Gastrocnemius medialis (tissue), 4 donors: ENCODE results near the gene LDLRAD3. TPM values are rescaled to one million over a fixed set of nuclear protein-coding genes. Genes with fewer than 3 reads are reported as not detected.

Source experiments
- ATAC-seq, 2 donors: fragments of 150-250 bp; one replicate each; pipeline ENCODE4 v1.9.1; 2016
- DNase-seq, 2 donors: peaks; one replicate each; pipeline ENCODE4 v3.0.0-alpha.2; 2019
- H3K27ac ChIP-seq, 4 donors: fragments of 200-600 bp; sonication (generic); 1 replicate in 1 of 4; 2 replicates in 3 of 4; pipeline ENCODE4 v1.5.1; 2016 to 2018; ENCODE audit warnings: mild to moderate bottlenecking in 2 of 4, moderate library complexity in 1 of 4
- H3K27me3 ChIP-seq, 3 donors: fragments of 200-600 bp; sonication (generic) in 2 of 3; 1 replicate in 1 of 3; 2 replicates in 2 of 3; pipeline versions ENCODE4 v1.5.1 to v1.6.0; 2016 to 2019; ENCODE audit warnings: mild to moderate bottlenecking in 1 of 3, moderate library complexity in 1 of 3
- H3K36me3 ChIP-seq, 2 donors: fragments of 200-600 bp; sonication (generic) in 1 of 2; one replicate each; pipeline ENCODE4 v1.5.1; 2017 to 2018
- H3K4me1 ChIP-seq, 2 donors: fragments of 200-600 bp; sonication (generic) in 1 of 2; one replicate each; pipeline ENCODE4 v1.5.1; 2016 to 2017; ENCODE audit warnings: mild to moderate bottlenecking in 2 of 2
- H3K4me3 ChIP-seq, 4 donors: fragments of 200-600 bp; sonication (generic) in 3 of 4; 1 replicate in 1 of 4; 2 replicates in 3 of 4; pipeline ENCODE4 v1.5.1; 2016 to 2019; ENCODE audit warnings: mild to moderate bottlenecking in 2 of 4
- H3K9me3 ChIP-seq, 3 donors: fragments of 200-600 bp; sonication (generic) in 2 of 3; 1 replicate in 1 of 3; 2 replicates in 2 of 3; pipeline ENCODE4 v1.5.1; 2016 to 2019
- CTCF ChIP-seq, 5 experiments: fragments of 450-650 bp in 3 of 5; fragments of 200-600 bp in 2 of 5; sonication (generic) in 2 of 5; IDR thresholded peaks in 4 of 5; conservative IDR thresholded peaks in 1 of 5; 1 replicate in 4 of 5; 2 replicates in 1 of 5; pipeline ENCODE4 v1.5.1; 2016 to 2019; ENCODE audit warnings: antibody characterized with exemption in 5 of 5, mild to moderate bottlenecking in 3 of 5, moderate library complexity in 3 of 5
- POLR2A ChIP-seq, 2 donors: fragments of 450-650 bp; IDR thresholded peaks; one replicate each; pipeline ENCODE4 v1.6.1; 2017; ENCODE audit warnings: antibody characterized with exemption in 2 of 2, mild to moderate bottlenecking in 2 of 2, moderate library complexity in 2 of 2
- in situ Hi-C, 4 donors: fragments of 200-750 bp; cut with MboI; loops; one replicate each; pipeline versions ENCODE4 v1.15.0 to v1.8.0; 2017; ENCODE audit warnings: low sequenced_read_pairs in 4 of 4
- intact Hi-C: fragments of 100-400 bp; cut with DNase I; formaldehyde crosslinking; loops from one replicate; pipeline ENCODE4 v1.15.1; 2023; ENCODE audit warnings: low total_unique reads
- total RNA-seq, 4 donors: library from RNA; depleted of rRNA; stranded (reverse); fragments of >200 nt; gene quantifications; one replicate each; pipeline versions ENCODE4 v1.1.0 to v1.2.3, GENCODE V29; 2016

LDLRAD3 gene
- total RNA-seq, 4 donors from 2014 or later = 6.1 to 12.8 (median 11.8) TPM

GRCh38 chr11:36057379-36058042, 113.6 kb downstream of the LDLRAD3 start:
- Histone ChIP-seq H3K27me3 (no peaks in the 10 kb centered on the region), H3K4me1 (peaks cover 0 to 4% of the 10 kb centered on the region in 2 donors), H3K4me3 (no peak overlapping the region), H3K36me3 (no peaks in the 10 kb centered on the region), H3K27ac (peak overlapping the region; percentile 30 to 49 (median 36)), H3K9me3 (no peaks in the 10 kb centered on the region)
- TF ChIP-seq CTCF (IDR thresholded peaks at IDR 0.05 in 4 of 5, conservative IDR thresholded peaks at IDR 0.05 in 1 of 5) (no peak), POLR2A (IDR thresholded peaks at IDR 0.05) (no peak)
- ATAC-seq = peak; percentile 72 to 82
- intact Hi-C loops (no loop called here), in situ Hi-C loops (no loop called here)
- DNase-seq = peak; percentile 28 to 59

GRCh38 chr11:36059660-36060059, 115.8 kb downstream of the LDLRAD3 start:
- DNase-seq (no peak), ATAC-seq (no peak)
- Histone ChIP-seq H3K4me3 (no peak overlapping the region), H3K4me1 (peaks cover 0 to 4% of the 10 kb centered on the region in 2 donors), H3K36me3 (no peaks in the 10 kb centered on the region), H3K9me3 (no peaks in the 10 kb centered on the region), H3K27me3 (no peaks in the 10 kb centered on the region), H3K27ac (no peak overlapping the region)
- no peak for TF ChIP-seq POLR2A (IDR thresholded peaks at IDR 0.05)
- no peak for TF ChIP-seq CTCF (IDR thresholded peaks at IDR 0.05 in 4 of 5, conservative IDR thresholded peaks at IDR 0.05 in 1 of 5)
- in situ Hi-C loops = no loop called here
- intact Hi-C loops = loop anchor here (10.0 kb wide), 1 partner anchor 445 kb away; the partner anchor contains the start of gene FJX1

GRCh38 chr11:36060926-36061325, 117.1 kb downstream of the LDLRAD3 start:
- in situ Hi-C loops = no loop called here
- no peak for TF ChIP-seq POLR2A (IDR thresholded peaks at IDR 0.05)
- TF ChIP-seq CTCF (IDR thresholded peaks at IDR 0.05 in 4 of 5, conservative IDR thresholded peaks at IDR 0.05 in 1 of 5) = no peak
- ATAC-seq (no peak), DNase-seq (no peak)
- H3K9me3 ChIP-seq = no peaks in the 10 kb centered on the region
- no peak overlapping the region for H3K27ac ChIP-seq
- H3K27me3 ChIP-seq = no peaks in the 10 kb centered on the region
- H3K4me1 ChIP-seq = peaks cover 0 to 4% of the 10 kb centered on the region in 2 donors
- no peaks in the 10 kb centered on the region for H3K36me3 ChIP-seq
- intact Hi-C loops = loop anchor here (10.0 kb wide), 1 partner anchor 446 kb away; the partner anchor contains the start of gene FJX1
- H3K4me3 ChIP-seq = no peak overlapping the region

- Histone ChIP-seq H3K27me3 (no peaks in the 10 kb centered on the region), H3K27ac (no peak overlapping the region), H3K9me3 (no peaks in the 10 kb centered on the region), H3K4me3 (no peak overlapping the region), H3K36me3 (no peaks in the 10 kb centered on the region), H3K4me1 (peaks cover 0 to 4% of the 10 kb centered on the region in 2 donors)
- no peak for ATAC-seq
- intact Hi-C loops = loop anchor here (10.0 kb wide), 1 partner anchor 447 kb away; the partner anchor contains the start of gene FJX1
- no peak for DNase-seq
- TF ChIP-seq CTCF (IDR thresholded peaks at IDR 0.05 in 4 of 5, conservative IDR thresholded peaks at IDR 0.05 in 1 of 5) = no peak
- TF ChIP-seq POLR2A (IDR thresholded peaks at IDR 0.05) = no peak
- in situ Hi-C loops = no loop called here
Observed at GRCh38 chr11:36061471-36061870, 117.6 kb downstream of the LDLRAD3 start.
